ENCODE results near the gene PADI2. TPM values are rescaled to one million over a fixed set of nuclear protein-coding genes. Genes with fewer than 3 reads are reported as not detected.

The PADI2 gene
- total RNA-seq, 1 experiment from 2014 or later: 14.0 TPM

DNA sequence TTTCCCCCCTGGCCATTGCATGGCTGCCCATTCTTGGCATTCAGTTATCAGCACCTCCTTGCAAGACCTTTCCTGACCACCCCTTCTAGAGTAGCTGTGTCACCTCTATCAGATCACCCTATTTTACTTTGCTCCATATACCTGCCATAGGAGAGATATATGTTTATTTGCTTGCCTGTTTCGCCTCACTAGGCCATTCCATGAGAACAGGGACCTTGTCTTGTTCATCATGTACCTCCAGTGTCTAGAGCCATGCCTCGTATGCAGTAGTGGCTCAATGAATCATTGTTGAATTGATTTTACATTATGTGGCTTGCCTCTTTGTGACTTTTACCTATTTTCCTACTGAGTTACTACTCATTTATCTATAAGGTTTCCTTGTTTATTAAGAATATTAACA lies 26.4 kb upstream of the PADI2 start:
- Histone ChIP-seq H3K36me3 (ENCODE audit: low read depth) (no peaks in the 10 kb centered on the region), H3K27me3 (ENCODE audit: insufficient read depth, low read depth) (no peaks in the 10 kb centered on the region), H4K20me1 (ENCODE audit: insufficient read depth) (no peaks in the 10 kb centered on the region), H3K9me2 (ENCODE audit: insufficient read depth) (no peaks in the 10 kb centered on the region), H3K4me1 (replicated peaks; ENCODE audit: insufficient read depth) (no peaks in the 10 kb centered on the region; the same call in 1 of the 2 replicates), H3K4me3 (no peak overlapping the region), H3K79me2 (ENCODE audit: low read depth) (no peaks in the 10 kb centered on the region), H2AFZ (no peak overlapping the region), H3K4me2 (no peak overlapping the region), H3K9me3 (ENCODE audit: insufficient read depth, low read depth) (no peaks in the 10 kb centered on the region), H3F3A (ENCODE audit: insufficient read depth, low read depth) (no peaks in the 10 kb centered on the region), H3K27ac (no peak overlapping the region)
- intact Hi-C loops (cut with micrococcal nuclease; ENCODE audit: unreplicated experiment): no loop called here
- TF ChIP-seq, protein P1, sequence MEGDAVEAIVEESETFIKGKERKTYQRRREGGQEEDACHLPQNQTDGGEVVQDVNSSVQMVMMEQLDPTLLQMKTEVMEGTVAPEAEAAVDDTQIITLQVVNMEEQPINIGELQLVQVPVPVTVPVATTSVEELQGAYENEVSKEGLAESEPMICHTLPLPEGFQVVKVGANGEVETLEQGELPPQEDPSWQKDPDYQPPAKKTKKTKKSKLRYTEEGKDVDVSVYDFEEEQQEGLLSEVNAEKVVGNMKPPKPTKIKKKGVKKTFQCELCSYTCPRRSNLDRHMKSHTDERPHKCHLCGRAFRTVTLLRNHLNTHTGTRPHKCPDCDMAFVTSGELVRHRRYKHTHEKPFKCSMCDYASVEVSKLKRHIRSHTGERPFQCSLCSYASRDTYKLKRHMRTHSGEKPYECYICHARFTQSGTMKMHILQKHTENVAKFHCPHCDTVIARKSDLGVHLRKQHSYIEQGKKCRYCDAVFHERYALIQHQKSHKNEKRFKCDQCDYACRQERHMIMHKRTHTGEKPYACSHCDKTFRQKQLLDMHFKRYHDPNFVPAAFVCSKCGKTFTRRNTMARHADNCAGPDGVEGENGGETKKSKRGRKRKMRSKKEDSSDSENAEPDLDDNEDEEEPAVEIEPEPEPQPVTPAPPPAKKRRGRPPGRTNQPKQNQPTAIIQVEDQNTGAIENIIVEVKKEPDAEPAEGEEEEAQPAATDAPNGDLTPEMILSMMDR (conservative IDR thresholded peaks at IDR 0.05): no peak
- TF ChIP-seq EZH2 (IDR thresholded peaks at IDR 0.05; ENCODE audit: low read depth): no peak
- no peak for DNase-seq
- BruUV-seq (replicated peaks): no TSS peak
- POLR2A ChIA-PET (ENCODE audit: unreplicated experiment): no interaction called here
- CTCF ChIA-PET: no interaction called here

DNA sequence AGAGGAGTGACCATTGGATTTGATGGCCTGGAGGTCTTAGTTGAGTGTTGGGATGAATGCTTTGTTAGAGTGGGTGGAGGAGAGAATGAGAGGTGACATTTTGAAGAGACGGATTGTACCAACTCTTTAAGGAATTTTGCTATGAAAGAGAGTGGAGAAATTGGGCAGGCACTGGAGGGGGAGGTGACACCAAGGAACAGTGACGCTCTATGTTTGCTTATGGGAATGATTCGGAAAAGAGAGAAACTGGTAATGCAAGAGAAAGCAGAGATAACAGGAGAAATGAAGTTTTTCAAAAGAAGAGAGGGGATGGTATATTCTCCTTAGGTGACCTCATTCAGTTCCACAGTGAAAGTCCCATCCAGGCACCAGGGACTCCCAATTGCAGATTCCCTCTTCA lies 24.5 kb upstream of the PADI2 start:
- Histone ChIP-seq H3K4me3 (no peak overlapping the region), H3K27me3 (ENCODE audit: insufficient read depth, low read depth) (no peaks in the 10 kb centered on the region), H4K20me1 (ENCODE audit: insufficient read depth) (no peaks in the 10 kb centered on the region), H3K27ac (no peak overlapping the region), H3K36me3 (ENCODE audit: low read depth) (no peaks in the 10 kb centered on the region), H3F3A (ENCODE audit: insufficient read depth, low read depth) (no peaks in the 10 kb centered on the region), H3K9me2 (ENCODE audit: insufficient read depth) (no peaks in the 10 kb centered on the region), H3K4me1 (replicated peaks; ENCODE audit: insufficient read depth) (no peaks in the 10 kb centered on the region; the same call in 1 of the 2 replicates), H3K9me3 (ENCODE audit: insufficient read depth, low read depth) (no peaks in the 10 kb centered on the region), H2AFZ (no peak overlapping the region), H3K4me2 (no peak overlapping the region), H3K79me2 (ENCODE audit: low read depth) (no peaks in the 10 kb centered on the region)
- DNase-seq: no peak
- POLR2A ChIA-PET (ENCODE audit: unreplicated experiment): no interaction called here
- intact Hi-C loops (cut with micrococcal nuclease; ENCODE audit: unreplicated experiment): no loop called here
- BruUV-seq (replicated peaks): no TSS peak
- CTCF ChIA-PET: no interaction called here
- no peak for TF ChIP-seq EZH2 (IDR thresholded peaks at IDR 0.05; ENCODE audit: low read depth)
- TF ChIP-seq, protein P1 (conservative IDR thresholded peaks at IDR 0.05): no peak

DNA sequence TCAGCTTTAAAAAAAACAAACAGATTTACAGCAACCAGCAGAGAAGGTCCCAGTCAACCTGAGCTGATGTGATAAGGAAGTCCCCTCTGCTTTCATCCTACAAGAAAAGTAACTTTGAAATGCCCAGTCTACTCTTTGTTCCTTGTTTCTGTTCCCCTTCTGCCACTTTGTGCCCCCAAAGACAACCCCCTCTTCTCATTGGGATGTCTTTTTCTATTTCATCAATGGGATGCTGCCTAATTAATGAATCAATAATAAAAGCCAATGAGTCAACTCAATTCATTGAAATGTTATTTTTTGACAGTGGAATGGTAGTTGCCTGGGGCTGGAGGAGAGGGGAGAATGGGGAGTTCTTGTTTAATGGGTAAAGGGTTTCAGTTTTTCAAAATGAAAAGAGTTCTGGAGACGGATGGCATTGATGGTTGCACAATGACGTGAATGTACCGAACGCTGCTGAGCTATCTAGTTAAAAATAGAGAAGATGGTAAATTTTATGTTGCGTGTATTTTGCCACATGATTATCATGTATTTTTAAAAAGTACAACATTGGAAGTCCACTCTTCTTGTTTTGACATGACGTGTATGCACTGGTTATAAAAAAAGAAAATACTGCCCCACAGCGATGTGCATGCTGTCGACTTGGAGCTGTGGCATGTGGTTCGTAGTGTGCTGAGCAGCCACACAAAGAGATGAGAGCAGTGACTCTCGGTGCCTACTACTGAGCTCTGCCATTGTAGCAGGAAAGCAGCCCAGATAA lies 22.4 kb upstream of the PADI2 start:
- H3K36me3 ChIP-seq (ENCODE audit: low read depth): no peaks in the 10 kb centered on the region
- no peaks in the 10 kb centered on the region for H3K9me2 ChIP-seq (ENCODE audit: insufficient read depth)
- H3K79me2 ChIP-seq (ENCODE audit: low read depth): no peaks in the 10 kb centered on the region
- no peak overlapping the region for H2AFZ ChIP-seq
- ChIA-PET POLR2A (ENCODE audit: unreplicated experiment) (interaction anchor here (0.5 kb wide), 1 partner anchor 46 kb away, joined by 8 read pairs; no protein-coding TSS in a partner anchor), CTCF (no interaction called here)
- TF ChIP-seq, protein P1 (conservative IDR thresholded peaks at IDR 0.05): no peak
- no peak for TF ChIP-seq EZH2 (IDR thresholded peaks at IDR 0.05; ENCODE audit: low read depth)
- H3K27me3 ChIP-seq (ENCODE audit: insufficient read depth, low read depth): no peaks in the 10 kb centered on the region
- H3K9me3 ChIP-seq (ENCODE audit: insufficient read depth, low read depth): no peaks in the 10 kb centered on the region
- no peaks in the 10 kb centered on the region for H4K20me1 ChIP-seq (ENCODE audit: insufficient read depth)
- BruUV-seq (replicated peaks): no TSS peak
- H3K27ac ChIP-seq: no peak overlapping the region
- H3F3A ChIP-seq (ENCODE audit: insufficient read depth, low read depth): no peaks in the 10 kb centered on the region
- H3K4me2 ChIP-seq: no peak overlapping the region
- intact Hi-C loops (cut with micrococcal nuclease; ENCODE audit: unreplicated experiment): no loop called here
- DNase-seq: no peak
- no peaks in the 10 kb centered on the region; the same call in 1 of the 2 replicates for H3K4me1 ChIP-seq (replicated peaks; ENCODE audit: insufficient read depth)
- no peak overlapping the region for H3K4me3 ChIP-seq

All from PC-9 (cell line).